ENCODE data around the gene OR7A5. TPM values are rescaled to one million over a fixed set of nuclear protein-coding genes. Genes with fewer than 3 reads are reported as not detected.

Gene OR7A5
- total and polyA plus RNA-seq, 12 donors: under 0.01 to 0.41 (median 0.16) TPM; not detected in 5

DNA sequence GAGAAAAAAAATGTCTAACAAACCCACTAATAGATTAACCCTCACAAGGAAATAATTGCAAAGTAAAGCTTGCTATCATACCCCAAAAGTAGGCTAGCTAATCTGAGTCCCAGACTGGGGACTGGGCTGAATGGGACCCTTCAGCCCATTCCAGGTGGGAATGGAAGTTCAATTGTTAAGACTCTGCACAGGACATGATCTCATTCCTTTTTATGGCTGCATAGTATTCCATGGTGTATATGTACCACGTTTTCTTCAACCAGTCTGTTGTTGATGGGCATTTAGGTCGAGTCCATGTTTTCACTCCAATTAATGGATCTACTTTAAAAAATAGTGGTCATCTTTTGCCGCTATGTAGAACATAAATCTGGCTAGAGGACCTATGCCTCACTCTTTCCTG is 17.9 kb downstream of the OR7A5 start:
- intact Hi-C loops (cut with DNase I): no loop called here
- Histone ChIP-seq H3K27ac (no peak overlapping the region), H3K27me3 (no peaks in the 10 kb centered on the region), H3K4me1 (replicated peaks in 1 of 2) (no peaks in the 10 kb centered on the region), H3K9me3 (replicated peaks in 1 of 3) (no peaks in the 10 kb centered on the region), H3K4me3 (no peak overlapping the region), H3K36me3 (replicated peaks in 1 of 2) (no peaks in the 10 kb centered on the region)
- TF ChIP-seq, protein P1, sequence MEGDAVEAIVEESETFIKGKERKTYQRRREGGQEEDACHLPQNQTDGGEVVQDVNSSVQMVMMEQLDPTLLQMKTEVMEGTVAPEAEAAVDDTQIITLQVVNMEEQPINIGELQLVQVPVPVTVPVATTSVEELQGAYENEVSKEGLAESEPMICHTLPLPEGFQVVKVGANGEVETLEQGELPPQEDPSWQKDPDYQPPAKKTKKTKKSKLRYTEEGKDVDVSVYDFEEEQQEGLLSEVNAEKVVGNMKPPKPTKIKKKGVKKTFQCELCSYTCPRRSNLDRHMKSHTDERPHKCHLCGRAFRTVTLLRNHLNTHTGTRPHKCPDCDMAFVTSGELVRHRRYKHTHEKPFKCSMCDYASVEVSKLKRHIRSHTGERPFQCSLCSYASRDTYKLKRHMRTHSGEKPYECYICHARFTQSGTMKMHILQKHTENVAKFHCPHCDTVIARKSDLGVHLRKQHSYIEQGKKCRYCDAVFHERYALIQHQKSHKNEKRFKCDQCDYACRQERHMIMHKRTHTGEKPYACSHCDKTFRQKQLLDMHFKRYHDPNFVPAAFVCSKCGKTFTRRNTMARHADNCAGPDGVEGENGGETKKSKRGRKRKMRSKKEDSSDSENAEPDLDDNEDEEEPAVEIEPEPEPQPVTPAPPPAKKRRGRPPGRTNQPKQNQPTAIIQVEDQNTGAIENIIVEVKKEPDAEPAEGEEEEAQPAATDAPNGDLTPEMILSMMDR (IDR thresholded peaks at IDR 0.05): no peak
- no peak for TF ChIP-seq POLR2A (IDR thresholded peaks at IDR 0.05)
- DNase-seq: no peak
- WGBS, 4 donors: 71 to 83% (median 73%) methylated on average over 3 of the region's 3 CpGs

DNA sequence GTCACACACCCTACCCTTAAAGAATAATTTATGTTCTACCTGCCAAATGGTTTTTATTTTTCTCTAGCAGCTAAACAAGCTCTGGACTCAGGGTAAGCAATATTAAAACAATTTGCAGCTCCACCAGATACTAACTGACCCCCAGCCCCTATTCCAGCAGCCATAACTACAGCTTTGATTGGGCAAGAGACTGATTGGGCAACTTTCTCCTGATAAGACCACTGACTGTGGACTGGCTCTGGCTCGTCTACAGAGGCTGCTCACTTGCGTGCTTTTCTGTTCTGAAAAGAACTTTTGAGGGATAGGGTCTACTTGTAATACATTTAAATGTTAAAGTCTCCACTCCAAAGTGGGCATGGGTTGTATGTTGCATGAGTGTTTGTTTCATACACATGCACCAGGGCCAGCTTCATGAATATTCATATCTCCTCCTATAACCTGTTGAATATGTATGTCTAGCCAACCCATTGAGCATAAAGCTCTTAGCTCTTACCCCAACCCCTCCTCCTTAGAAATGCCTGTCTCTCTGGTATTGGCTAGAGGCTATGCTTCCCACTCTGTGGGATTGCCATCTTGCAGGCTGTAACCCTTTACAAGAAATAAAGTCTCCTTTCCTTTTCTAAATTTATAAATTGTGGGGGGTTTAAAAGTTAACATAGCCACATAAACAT is 19.9 kb downstream of the OR7A5 start:
- 60 to 71% (median 65%) methylated on average over 2 of the region's 2 CpGs for WGBS, 4 donors
- Histone ChIP-seq H3K4me1 (replicated peaks in 1 of 2) (peaks cover 0 to under 1% of the 10 kb centered on the region in 2 donors), H3K9me3 (replicated peaks in 1 of 3) (no peaks in the 10 kb centered on the region), H3K36me3 (replicated peaks in 1 of 2) (no peaks in the 10 kb centered on the region), H3K27me3 (no peaks in the 10 kb centered on the region), H3K4me3 (no peak overlapping the region), H3K27ac (no peak overlapping the region)
- peak in 3 of 7 donors; percentile 13 to 51 (median 34) for DNase-seq
- intact Hi-C loops (cut with DNase I): no loop called here
- TF ChIP-seq POLR2A (IDR thresholded peaks at IDR 0.05): no peak

DNA sequence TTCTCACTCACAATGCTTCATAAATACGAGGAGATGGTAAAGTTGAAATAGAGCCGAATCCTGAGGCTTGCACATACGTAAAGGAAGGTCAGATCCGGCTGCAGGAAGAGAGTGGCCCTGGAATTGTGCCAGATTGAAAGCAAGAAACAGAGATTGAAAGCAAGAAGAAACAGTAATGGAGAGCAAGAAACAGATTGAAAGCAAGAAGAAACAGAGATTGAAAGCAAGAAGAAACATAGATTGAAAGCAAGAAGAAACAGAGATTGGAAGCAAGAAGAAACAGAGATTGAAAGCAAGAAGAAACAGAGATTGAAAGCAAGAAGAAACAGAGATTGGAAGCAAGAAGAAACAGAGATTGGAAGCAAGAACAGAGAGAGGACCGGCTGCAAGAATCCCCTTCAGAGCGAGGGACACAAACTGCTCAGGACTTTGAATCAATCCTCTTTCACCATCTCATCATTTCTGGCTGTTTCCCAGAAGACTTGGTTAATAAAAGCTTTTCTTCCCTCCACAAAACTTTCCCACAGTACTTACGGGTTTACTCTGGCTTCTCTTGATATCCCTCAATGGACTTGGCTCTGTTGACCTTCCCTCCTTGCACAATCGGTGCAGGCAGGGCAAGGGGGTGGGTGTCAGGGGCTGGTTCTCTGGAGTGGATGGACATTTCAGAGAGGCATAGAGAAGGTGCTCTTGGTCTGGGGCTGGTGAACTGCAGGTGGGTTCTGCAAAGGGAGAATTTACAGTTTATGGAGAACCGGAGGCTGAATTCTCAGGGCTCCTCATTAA is 25.5 kb downstream of the OR7A5 start:
- H3K4me3 ChIP-seq: peak overlapping the region in 1 of 4 donors; percentile 3
- TF ChIP-seq POLR2A (IDR thresholded peaks at IDR 0.05): no peak
- TF ChIP-seq, protein P1 (IDR thresholded peaks at IDR 0.05): no peak
- intact Hi-C loops (cut with DNase I): no loop called here
- peak in 4 of 7 donors; percentile 22 to 46 (median 34) for DNase-seq
- WGBS, 4 donors: 29 to 37% (median 34%) methylated on average over 9 of the region's 9 CpGs
- peak overlapping the region in 2 of 5 donors; percentile 11 to 21 for H3K27ac ChIP-seq
- peaks cover 16 to 19% of the 10 kb centered on the region in 2 donors for H3K4me1 ChIP-seq (replicated peaks in 1 of 2)
- no peaks in the 10 kb centered on the region for H3K27me3 ChIP-seq
- no peaks in the 10 kb centered on the region for H3K9me3 ChIP-seq (replicated peaks in 1 of 3)
- no peaks in the 10 kb centered on the region for H3K36me3 ChIP-seq (replicated peaks in 1 of 2)

DNA sequence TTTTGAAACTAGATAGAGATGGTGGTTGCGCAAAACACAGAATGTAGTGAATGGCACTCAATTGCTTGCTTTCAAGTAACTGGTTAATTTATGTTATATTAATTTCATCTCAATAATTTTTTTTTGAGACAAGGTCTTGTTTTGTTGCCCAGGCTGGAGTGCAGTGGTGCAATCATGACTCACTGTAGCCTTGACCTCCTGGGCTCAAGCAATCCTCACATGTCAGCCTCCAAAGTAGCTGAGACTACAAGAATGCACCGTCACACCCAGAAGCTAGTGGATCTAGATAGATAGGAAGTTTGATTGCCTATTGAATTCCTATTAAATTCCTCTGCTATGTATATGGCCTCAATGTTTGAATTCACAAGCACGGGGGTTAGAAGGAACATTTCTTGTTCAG is 30.2 kb downstream of the OR7A5 start:
- Histone ChIP-seq H3K27ac (peak overlapping the region in 4 of 5 donors; percentile 52 to 80 (median 60)), H3K27me3 (no peaks in the 10 kb centered on the region), H3K4me1 (replicated peaks in 1 of 2) (peaks cover 18 to 24% of the 10 kb centered on the region in 2 donors), H3K9me3 (replicated peaks in 1 of 3) (no peaks in the 10 kb centered on the region), H3K36me3 (replicated peaks in 1 of 2) (no peaks in the 10 kb centered on the region), H3K4me3 (no peak overlapping the region)
- no peak for TF ChIP-seq POLR2A (IDR thresholded peaks at IDR 0.05)
- TF ChIP-seq, protein P1 (IDR thresholded peaks at IDR 0.05): no peak
- intact Hi-C loops (cut with DNase I): no loop called here
- DNase-seq: peak; percentile 66 to 88 (median 85)
- 41 to 55% (median 46%) methylated on average over 3 of the region's 3 CpGs for WGBS, 4 donors

Measured in adrenal gland (tissue), 12 donors.